GM21786 (cell line): ENCODE measurements around the gene SNAPC2.
A peak's percentile ranks its signal among the peaks of the same experiment; 100 is the strongest.
"Not testable (repeated sequence)": the region's sequence is repeated elsewhere in the genome, so short reads cannot be mapped to it uniquely, and the experiment has no call there.

Source experiments
- ATAC-seq: cut with Tn5 transposase; IDR thresholded peaks from one replicate; pipeline ENCODE4 v1.9.1; 2021; ENCODE audit not compliant: unreplicated experiment

The SNAPC2 gene

GRCh38 chr19:7932930-7933300, 12.8 kb downstream of the SNAPC2 start:
- ATAC-seq, result no peak

- no peak for ATAC-seq
Measured at GRCh38 chr19:7933411-7933810, 13.3 kb downstream of the SNAPC2 start.

GRCh38 chr19:7933828-7934725, 13.9 kb downstream of the SNAPC2 start:
- no peak for ATAC-seq

- no peak for ATAC-seq
Measured at GRCh38 chr19:7934766-7935165, 14.6 kb downstream of the SNAPC2 start.

- ATAC-seq, result no peak
Measured at GRCh38 chr19:7940841-7941240, 20.7 kb downstream of the SNAPC2 start.

GRCh38 chr19:7941895-7942596, 21.9 kb downstream of the SNAPC2 start:
- ATAC-seq, result no peak

- no peak for ATAC-seq
Measured at GRCh38 chr19:7942981-7943443, 22.9 kb downstream of the SNAPC2 start.

GRCh38 chr19:7943444-7944176, 23.5 kb downstream of the SNAPC2 start, which contains the start of gene TIMM44:
Gene TIMM44 (minus strand): TSS chr19:7943666. CDS start chr19:7943651, 15 bp downstream.
- peak; percentile 94 for ATAC-seq

- ATAC-seq, result peak; percentile 25
Measured at GRCh38 chr19:7944177-7944761, 24.1 kb downstream of the SNAPC2 start.

- no peak for ATAC-seq
Measured at GRCh38 chr19:7947939-7948338, 27.8 kb downstream of the SNAPC2 start.

- no peak for ATAC-seq
Measured at GRCh38 chr19:7953060-7953459, 32.9 kb downstream of the SNAPC2 start.

GRCh38 chr19:7953576-7953975, 33.4 kb downstream of the SNAPC2 start:
- no peak for ATAC-seq

GRCh38 chr19:7955696-7956095, 35.6 kb downstream of the SNAPC2 start:
- ATAC-seq, result no peak

GRCh38 chr19:7959211-7959610, 39.1 kb downstream of the SNAPC2 start:
- ATAC-seq, result no peak

GRCh38 chr19:7961082-7961481, 40.9 kb downstream of the SNAPC2 start:
- not testable (repeated sequence) for ATAC-seq

GRCh38 chr19:7961920-7962626, 41.9 kb downstream of the SNAPC2 start:
- no peak for ATAC-seq

GRCh38 chr19:7962644-7963268, 42.6 kb downstream of the SNAPC2 start:
- no peak for ATAC-seq

- ATAC-seq, result no peak
Measured at GRCh38 chr19:7963566-7963965, 43.4 kb downstream of the SNAPC2 start.

GRCh38 chr19:7965259-7965841, 45.2 kb downstream of the SNAPC2 start:
- ATAC-seq, result no peak
